NCI-H2196 (cell line): ENCODE measurements around the gene APP.
"Not testable (repeated sequence)": the region's sequence is repeated elsewhere in the genome, so short reads cannot be mapped to it uniquely, and the experiment has no call there.

Experiments
- DNase-seq: peaks from one replicate; lab custom pipeline; 2025; ENCODE audit not compliant: unreplicated experiment; lab: John Stamatoyannopoulos, UW

The APP gene

DNA sequence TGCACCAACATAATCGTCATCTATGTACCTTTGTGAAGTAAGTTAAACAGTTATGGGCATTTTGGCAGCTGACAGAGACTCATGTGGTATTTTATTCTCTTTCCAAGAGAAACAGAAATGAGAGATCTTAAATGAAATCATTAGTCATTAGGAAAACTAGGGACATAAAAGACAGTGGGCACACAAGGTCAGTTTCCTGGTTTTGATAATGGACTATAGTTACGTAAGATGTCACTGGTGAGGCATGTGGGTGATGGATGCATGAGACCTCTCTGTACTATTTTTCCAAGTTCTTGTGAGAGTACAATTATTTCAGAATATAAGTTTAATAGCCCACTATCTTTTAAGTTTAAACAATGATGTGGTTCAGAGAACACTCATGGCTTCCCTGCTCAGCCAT lies 216.9 kb downstream of the APP start:
- DNase-seq, result no peak

GRCh38 chr21:25953196-25953595 lies 217.4 kb downstream of the APP start:
- no peak for DNase-seq

- no peak for DNase-seq
Measured at GRCh38 chr21:25952306-25952705, 218.3 kb downstream of the APP start.

DNA sequence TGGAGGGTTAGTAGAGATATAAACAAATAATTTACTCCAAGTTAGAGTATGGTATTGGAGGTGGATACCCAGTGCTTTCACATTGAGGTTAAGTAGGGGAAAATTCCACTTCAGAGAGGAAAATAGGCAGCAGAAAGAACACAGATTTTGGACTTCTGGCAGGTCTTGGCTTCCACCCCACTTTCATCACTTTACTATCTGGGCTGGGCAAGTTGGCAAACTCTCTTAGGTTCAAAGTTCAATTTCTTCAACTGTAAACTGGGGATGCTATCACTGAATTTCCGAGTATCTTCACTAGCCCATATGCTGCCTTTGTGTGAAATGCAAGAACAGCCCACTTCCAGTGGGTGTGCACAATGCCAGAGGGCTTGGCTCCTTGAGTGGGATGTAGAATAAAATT lies 220.9 kb downstream of the APP start:
- DNase-seq, result no peak

GRCh38 chr21:25944672-25945213 lies 225.8 kb downstream of the APP start:
- DNase-seq, result no peak

GRCh38 chr21:25944082-25944481 lies 226.5 kb downstream of the APP start:
- DNase-seq, result no peak

- no peak for DNase-seq
Measured at GRCh38 chr21:25942135-25942534, 228.4 kb downstream of the APP start.

DNA sequence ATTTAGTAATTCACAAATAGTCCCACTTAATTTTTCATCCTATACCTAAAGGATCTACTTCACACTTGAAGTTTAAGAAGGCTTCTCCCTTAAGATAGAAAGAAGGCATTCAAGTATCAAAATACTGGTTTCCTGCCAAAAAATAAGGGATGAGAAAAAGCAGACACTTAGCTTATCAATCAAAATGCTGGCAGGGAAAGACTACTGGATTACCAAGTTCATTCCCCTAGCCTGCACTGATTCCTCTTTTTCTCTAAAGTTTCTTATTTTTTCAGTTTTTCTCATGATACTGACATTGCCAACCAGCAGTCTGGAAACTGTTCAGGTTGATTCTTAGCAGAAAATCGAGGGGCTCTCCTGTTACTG lies 231.2 kb downstream of the APP start:
- DNase-seq, result no peak

DNA sequence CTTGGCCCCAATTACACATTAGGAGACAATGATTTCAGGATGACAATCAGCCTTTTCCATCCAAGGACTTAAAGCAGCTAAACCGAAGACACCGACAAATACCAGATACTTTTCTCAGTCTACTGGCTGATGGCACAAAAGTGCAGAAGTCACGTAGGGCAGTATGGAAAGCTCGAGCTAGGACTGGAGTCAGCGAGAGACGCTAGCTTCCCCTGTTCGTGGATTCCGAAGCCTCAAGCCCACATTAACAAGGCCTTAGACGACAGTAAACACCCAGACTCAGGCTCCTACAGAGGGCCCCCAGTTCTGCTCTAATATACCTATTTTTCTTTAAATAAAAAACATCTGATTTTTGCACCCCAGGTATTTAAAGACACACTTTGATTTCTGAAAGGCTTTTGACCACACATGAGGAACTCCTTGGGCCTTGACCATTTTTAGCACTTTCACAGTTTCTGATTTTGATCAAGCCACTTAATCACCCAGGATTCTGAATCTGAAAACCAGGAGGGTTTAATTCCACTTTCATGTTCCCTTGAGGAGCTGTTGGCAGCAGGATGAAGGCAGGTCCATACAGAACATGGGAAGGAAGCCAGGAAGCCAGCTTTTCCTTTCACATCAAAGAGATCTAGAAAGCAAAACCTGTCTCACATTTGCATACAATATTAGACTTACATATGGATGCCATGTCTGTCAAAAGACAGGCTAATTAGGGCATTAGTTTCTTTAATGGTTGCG lies 231.7 kb downstream of the APP start:
- no peak for DNase-seq

DNA sequence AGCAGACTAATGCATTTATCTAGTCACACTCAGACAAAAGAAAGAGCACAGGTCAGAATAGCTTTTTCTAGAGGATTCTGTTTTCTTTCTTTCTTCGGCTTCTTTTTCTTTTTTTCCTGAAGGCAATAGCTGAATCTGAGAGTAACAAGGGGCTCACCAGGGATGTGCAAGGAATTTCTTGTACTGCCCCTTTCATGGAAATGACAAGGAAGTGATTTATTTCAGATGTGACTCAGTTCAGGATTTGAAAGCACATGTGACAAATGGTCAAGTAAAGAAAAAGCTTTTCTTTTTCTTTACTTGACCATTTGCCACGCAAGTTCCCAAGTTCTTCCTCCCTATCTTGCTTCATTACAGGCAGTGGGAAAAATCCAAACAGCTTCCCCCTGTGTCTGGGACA lies 233.8 kb downstream of the APP start:
- DNase-seq, result no peak

DNA sequence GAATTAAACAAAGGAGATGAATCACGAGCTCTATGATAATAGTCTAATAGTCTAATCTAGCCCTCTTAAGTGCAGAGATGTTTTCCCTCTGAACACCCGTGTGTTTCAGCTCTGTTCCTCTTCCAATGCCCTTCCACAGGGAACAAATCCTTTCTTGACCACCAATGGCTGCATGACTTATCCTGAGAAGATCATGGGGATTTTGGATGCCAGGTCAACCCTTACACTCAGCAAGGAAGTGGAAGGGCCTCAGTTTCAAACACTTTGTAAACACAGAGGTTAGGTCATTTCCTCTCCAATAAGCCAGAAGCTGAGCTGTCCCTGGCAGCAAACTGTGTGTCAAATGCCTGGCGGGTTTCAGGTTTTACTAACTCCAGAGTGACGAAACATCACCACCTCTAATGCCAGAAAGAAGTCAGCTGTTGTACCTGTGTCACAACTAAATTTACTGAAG lies 235.8 kb downstream of the APP start:
- peak; percentile 75 for DNase-seq

DNA sequence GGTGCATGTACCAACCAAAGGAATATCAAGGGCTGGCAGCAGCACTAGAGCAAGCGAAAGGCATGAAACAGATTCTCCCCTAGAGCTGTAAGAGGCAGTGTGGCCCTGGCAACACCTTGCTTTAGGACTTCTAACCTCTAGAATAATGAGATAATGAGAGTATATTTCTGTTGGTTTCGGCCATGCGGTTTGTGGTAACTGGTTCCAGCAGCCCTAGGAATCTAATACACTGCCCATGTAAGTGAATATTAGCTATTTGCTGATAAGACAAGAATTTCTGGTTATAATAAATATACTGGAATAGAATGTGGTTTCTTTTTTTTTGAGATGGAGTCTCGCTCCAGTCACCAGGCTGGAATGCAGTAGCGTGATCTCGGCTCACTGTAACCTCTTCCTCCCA lies 236.4 kb downstream of the APP start:
- DNase-seq, result no peak

GRCh38 chr21:25931765-25932164 lies 238.8 kb downstream of the APP start:
- no peak for DNase-seq

- DNase-seq, result no peak
Measured at GRCh38 chr21:25929856-25930520, 240.6 kb downstream of the APP start.

DNA sequence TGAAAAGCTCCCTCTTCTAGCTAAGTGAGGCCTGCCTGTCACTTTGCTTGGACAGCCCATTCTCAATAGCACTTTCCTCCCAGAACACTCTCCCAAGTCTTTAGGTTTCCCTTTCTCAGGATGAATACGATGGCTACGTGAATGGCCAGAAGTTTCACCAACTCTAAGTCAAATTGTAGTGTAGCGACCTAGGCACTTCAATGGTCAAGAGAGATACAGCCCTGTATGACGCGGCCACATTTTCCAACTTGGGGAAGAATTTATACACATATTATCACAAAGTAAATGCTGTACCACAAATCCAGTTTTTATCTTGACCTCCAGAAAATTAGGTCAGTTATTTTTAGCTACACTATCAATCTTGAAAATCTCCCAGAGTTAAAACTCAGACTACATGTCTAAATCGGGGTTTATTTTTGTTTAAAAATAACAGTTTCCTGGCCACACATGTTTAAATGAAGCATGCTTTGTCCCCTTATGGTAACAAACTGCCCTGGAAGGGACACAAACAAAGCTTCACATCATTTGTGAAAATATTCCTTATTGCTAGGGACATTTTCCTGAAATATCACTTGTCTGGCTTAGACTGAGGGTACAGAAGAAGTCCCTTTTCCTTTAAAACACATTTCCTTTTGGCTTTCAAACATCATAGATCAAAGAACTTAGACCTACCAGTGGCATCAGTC lies 243.2 kb downstream of the APP start:
- no peak for DNase-seq

- peak; percentile 36 for DNase-seq
Measured at GRCh38 chr21:25925936-25926335, 244.6 kb downstream of the APP start.

DNA sequence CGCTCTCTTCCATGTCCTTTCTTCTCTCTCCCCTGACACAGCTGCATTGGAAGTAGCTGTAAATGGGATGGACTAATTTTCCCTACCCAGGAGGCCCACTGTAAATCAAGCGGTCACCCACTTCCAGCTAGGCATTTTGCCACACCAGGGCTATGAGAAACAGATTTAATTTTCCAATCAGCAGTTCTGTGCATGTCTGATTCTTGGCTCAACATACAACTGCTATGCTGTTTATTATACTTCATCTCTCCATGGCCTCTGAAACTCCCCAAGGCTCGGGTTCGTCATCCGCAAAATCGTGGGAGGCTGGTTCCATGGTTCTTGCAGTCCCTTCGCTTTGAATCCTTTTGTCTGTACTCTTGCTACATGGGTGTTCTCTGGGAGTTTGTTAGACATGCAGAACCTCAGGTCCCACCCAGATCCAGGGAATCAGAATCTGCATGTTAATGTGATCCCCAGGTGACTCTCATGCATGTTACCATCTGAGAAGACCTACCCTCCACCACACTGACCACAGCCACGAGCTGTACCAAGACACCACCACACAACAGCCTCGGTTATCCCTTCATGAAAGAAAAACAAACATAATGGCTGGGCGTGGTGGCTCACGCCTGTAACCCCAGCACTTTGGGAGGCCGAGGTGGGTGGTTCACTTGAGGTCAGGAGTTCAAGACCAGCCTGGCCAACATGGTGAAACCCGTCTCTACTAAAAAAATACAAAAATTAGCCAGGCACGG lies 245.3 kb downstream of the APP start:
- DNase-seq, result no peak

- not testable (repeated sequence) for DNase-seq
Measured at GRCh38 chr21:25918152-25918551, 252.4 kb downstream of the APP start.

DNA sequence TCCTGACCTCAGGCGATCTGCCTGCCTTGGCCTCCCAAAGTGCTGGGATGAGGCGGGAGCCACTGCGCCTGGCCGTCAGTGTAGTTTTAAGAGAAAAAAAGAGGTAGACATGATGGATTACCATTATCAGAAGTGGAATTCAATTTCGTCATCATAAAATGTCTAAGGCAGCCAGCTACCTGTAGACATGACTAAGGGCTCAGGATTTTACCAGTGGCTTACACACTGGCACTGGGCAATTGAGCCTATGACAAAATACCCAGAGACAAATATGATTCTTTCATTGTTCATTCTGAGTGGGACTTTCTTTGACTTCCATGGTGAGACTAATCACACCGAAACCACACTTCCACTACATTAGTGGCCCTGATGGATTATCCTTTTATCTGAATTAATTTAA lies 254.3 kb downstream of the APP start:
- DNase-seq, result no peak

GRCh38 chr21:25913479-25913878 lies 257.1 kb downstream of the APP start:
- DNase-seq, result no peak

GRCh38 chr21:25912402-25912746 lies 258.2 kb downstream of the APP start:
- no peak for DNase-seq
